ENCODE results near the gene MANF.

MANF gene

GRCh38 chr3:51379301-51379700 is 5.8 kb upstream of the MANF start:
- no peak for TF ChIP-seq CTCF (IDR thresholded peaks at IDR 0.05; ENCODE audit: low read depth, low read length)

GRCh38 chr3:51379746-51380455 is 5.2 kb upstream of the MANF start:
- no peak for TF ChIP-seq CTCF (IDR thresholded peaks at IDR 0.05; ENCODE audit: low read depth, low read length)
- H3K4me3 ChIP-seq (ENCODE audit: low read depth, low read length) = no peak overlapping the region

More at GRCh38 chr3:51379301-51379700, 5.8 kb upstream of the MANF start:
- no peak overlapping the region for H3K4me3 ChIP-seq (ENCODE audit: low read depth, low read length)

- H3K4me3 ChIP-seq (ENCODE audit: low read depth, low read length) = no peak overlapping the region
- no peak for TF ChIP-seq CTCF (IDR thresholded peaks at IDR 0.05; ENCODE audit: low read depth, low read length)
Measured at GRCh38 chr3:51380601-51381332, 4.3 kb upstream of the MANF start.

GRCh38 chr3:51381333-51381705 is 3.8 kb upstream of the MANF start:
- H3K4me3 ChIP-seq (ENCODE audit: low read depth, low read length) = no peak overlapping the region
- TF ChIP-seq CTCF (IDR thresholded peaks at IDR 0.05; ENCODE audit: low read depth, low read length) = no peak

GRCh38 chr3:51382076-51382745 is 2.9 kb upstream of the MANF start:
- no peak overlapping the region for H3K4me3 ChIP-seq (ENCODE audit: low read depth, low read length)
- no peak for TF ChIP-seq CTCF (IDR thresholded peaks at IDR 0.05; ENCODE audit: low read depth, low read length)

DNA sequence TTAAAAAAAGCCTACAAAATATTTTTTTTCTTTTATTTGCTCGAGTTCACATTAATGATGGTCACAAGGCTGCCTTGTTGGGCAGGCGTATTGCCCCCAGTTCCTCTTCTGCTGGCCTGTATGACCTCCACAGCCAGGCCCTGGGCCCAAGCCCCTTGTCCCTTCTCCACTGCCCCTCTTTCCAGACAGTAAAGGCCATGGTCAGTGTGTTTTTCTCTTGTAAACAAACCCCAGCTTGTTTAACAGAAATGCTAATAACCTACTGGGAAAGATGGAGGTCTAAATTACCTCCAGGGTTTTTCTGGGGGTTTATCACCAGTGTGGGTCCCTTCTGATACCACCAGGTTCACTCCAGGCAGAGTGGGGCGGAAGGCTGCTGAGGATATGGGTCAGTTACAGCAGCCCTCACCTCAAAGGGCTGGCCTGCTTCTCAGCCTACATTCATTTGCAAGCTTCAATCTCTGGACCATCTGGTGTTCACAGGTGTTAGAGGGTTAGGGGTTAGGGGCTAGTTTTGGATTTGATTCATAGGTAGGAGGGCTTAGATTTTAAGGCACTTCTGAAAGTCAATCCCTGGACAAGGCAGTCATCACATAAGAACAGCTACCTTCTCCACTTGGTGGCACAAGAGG is 2.0 kb upstream of the MANF start:
- TF ChIP-seq CTCF (IDR thresholded peaks at IDR 0.05; ENCODE audit: low read depth, low read length) = no peak
- no peak overlapping the region for H3K4me3 ChIP-seq (ENCODE audit: low read depth, low read length)
